GM23338 (cell line): ENCODE results near the gene DENND4B.

Experiments
- CREB1 ChIP-seq: fragments of 250-450 bp; sonication (Bioruptor Pico); IDR thresholded peaks from 2 replicates; pipeline ENCODE4 v1.5.0; 2020; ENCODE audit warnings: low read depth, mild to moderate bottlenecking, moderate library complexity
- CTCF ChIP-seq, 2 experiments: fragments of 200-600 bp in 1 of 2; sonication (generic) in 1 of 2; conservative IDR thresholded peaks; 2 replicates each; pipeline versions ENCODE4 v1.5.1 to v1.6.1; 2016 to 2017; ENCODE audit warnings: antibody characterized with exemption in 2 of 2, low read depth in 2 of 2, mild to moderate bottlenecking in 2 of 2, moderate library complexity in 1 of 2
- ETS1 ChIP-seq: IDR thresholded peaks from 2 replicates; pipeline ENCODE4 v1.6.1; 2016; ENCODE audit warnings: antibody characterized with exemption
- EZH2 ChIP-seq: fragments of 200-600 bp; sonication (generic); IDR thresholded peaks from one replicate; pipeline ENCODE4 v1.8.0; 2017; ENCODE audit warnings: antibody characterized with exemption, mild to moderate bottlenecking, low read depth; ENCODE audit not compliant: unreplicated experiment
- POLR2AphosphoS5 ChIP-seq: IDR thresholded peaks from 2 replicates; pipeline ENCODE4 v1.6.1; 2016; ENCODE audit warnings: antibody characterized with exemption, low read depth
- REST ChIP-seq: IDR thresholded peaks from one replicate; pipeline ENCODE4 v1.6.1; 2018; ENCODE audit warnings: antibody characterized with exemption; ENCODE audit not compliant: unreplicated experiment
- STAT1 ChIP-seq: IDR thresholded peaks from one replicate; pipeline ENCODE4 v1.6.1; 2016; ENCODE audit warnings: antibody characterized with exemption; ENCODE audit not compliant: unreplicated experiment
- ZNF331 ChIP-seq: fragments of 250-450 bp; sonication (Bioruptor Pico); IDR thresholded peaks from 2 replicates; pipeline ENCODE4 v1.5.0; 2020; ENCODE audit warnings: low read depth, mild to moderate bottlenecking, moderate library complexity

- TF ChIP-seq POLR2AphosphoS5 (no peak), EZH2 (no peak), CTCF (conservative IDR thresholded peaks at IDR 0.05; ENCODE audit: low read depth in 2 of 2) (no peak), ETS1 (no peak), ZNF331 (CRISPR knock-in tag) (no peak), REST (no peak), CREB1 (CRISPR knock-in tag) (no peak), STAT1 (no peak)
These were observed 64.8 kb downstream of the DENND4B start for GRCh38 chr1:153881751-153882150.
